Inflammatory macrophage (primary cell): ENCODE measurements around the gene ENDOU.

Experiments
- DNase-seq, 2 donors: peaks; one replicate each; pipeline ENCODE4 v3.0.0-alpha.2; 2020 to 2022

The ENDOU gene

GRCh38 chr12:47717443-47718193 lies 7.7 kb downstream of the ENDOU start:
- peak; percentile 66 to 72 for DNase-seq

- no peak for DNase-seq
Measured at GRCh38 chr12:47717046-47717442, 8.2 kb downstream of the ENDOU start.

DNA sequence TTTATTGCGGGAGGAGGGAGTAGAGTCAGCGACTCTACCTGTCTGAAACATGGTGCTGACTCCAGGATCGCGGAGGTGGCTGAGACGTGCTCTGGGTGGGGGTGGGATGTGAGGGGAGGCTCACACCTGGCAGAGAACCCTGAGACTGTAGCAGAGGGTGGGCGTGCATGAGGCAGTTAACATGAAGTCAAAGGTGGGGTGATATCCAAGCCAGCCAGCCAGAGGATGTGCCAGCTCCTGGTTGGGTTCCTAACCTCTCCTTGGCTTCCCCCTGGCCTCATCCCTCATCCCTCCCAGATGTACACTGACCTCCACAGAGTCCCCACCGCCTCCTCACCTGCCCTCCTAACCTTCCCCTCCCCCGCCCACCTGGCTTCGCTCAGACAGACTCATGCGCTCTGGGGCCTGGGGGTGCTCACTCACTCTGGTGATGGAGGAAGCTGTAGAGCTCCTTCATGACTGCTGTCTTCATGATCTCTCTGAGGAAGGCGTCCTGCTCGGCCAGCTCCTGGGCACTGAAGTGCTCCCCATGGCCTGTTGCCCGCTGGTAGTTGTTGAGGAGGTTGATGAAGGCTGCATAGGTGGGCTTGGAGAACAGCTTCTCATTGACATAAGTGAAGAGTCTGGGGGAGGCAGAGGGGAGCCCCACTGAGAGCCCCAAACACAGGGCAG lies 9.3 kb downstream of the ENDOU start:
- no peak for DNase-seq

DNA sequence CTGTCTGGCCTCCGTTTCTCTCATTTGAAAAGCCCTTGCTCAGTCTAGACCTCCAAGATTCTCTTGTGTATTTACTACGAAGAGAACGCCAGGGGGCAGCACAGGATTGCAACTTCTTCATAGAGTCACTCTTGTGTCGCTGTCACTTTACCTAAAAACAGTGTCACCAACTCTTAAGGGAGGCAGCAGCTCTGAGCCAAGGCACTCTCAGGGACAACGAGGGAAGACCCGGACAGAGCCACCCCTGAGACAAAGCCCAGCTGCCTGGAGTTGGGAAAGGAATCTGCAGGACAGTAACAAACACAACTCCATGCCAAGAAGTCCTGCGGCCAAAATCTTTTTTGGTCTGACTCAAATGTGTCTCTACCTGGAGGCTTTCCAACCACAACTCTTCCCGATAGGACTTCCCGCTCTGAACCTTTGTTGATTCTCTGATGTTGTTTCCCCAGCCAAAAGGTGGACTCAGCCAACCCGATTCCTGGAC lies 9.9 kb downstream of the ENDOU start:
- DNase-seq = peak; percentile 85 to 86

- peak; percentile 58 to 59 for DNase-seq
Measured at GRCh38 chr12:47714826-47715386, 10.4 kb downstream of the ENDOU start.

- no peak for DNase-seq
Measured at GRCh38 chr12:47712171-47712570, 13.1 kb downstream of the ENDOU start.

GRCh38 chr12:47711448-47711847 lies 13.8 kb downstream of the ENDOU start:
- no peak for DNase-seq

DNA sequence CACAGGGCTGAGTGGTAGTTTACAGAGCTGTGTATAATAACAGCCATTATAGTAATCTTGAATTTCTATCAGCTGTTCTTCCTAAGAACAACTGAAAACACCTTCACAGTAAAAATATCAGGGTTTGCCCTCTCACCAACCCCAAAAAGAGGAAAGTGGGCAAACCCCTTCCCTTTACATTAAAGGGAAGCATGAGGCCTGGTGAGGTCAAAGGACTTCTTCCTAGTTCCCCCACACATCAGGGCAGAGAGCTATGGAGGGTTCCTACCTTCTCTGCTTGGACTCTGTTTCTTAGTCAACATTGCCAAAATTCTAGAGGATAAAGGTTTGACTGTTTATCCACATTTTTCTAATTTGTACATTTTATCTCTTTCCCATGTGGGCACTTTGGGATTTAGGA lies 15.0 kb downstream of the ENDOU start:
- DNase-seq = peak; percentile 53 to 63

DNA sequence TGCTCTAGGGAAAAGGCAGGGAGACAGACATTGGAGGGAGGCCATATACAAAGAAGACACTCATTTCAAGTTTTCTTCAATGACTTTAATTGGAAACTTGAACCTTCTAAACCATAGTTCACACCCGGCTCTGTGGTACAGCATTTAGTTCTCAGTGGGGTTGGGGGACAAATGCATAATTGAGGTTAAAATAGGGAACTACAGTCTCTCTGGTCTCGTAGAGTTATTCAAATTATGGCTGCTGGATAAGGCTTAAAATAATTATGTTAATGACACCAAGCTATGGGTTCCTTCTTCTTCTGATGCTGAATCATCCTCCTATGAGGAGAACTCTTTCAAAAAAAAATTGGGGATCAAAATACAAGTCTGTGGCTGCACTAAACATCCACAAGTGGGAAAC lies 15.6 kb downstream of the ENDOU start:
- DNase-seq = peak in 1 of 2 donors; percentile 26

- DNase-seq = no peak
Measured at GRCh38 chr12:47709237-47709636, 16.1 kb downstream of the ENDOU start.

DNA sequence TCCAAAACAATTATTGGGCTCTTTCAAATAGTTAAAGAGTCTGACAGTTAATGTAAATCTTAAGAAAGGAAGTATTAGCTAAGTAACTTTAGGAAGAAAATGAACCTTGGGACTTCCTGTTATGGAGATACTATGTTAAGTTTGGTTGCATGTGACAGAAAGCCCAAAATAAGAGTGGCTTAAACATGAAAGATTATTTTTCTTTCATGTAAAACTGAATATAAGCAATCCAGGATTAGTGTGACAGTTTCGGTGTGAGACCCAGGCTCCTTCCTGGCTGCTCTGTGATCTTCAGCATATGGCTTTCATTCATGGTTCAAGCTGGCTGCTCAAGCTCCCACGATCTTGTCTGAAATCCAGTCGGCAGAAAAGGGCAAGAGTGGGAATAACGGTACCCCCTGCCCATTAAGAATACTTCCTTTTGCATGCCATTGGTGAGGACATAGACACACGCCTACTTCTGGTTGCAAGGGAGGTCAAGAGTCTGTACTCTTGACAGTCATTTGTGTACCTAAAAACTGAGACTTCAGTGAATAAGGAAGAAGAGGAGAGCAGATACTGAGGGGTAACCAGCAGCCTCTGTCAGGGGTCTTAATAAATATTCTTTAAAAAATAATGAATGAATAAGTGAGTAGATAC lies 17.3 kb downstream of the ENDOU start:
- DNase-seq = peak; percentile 39 to 51

DNA sequence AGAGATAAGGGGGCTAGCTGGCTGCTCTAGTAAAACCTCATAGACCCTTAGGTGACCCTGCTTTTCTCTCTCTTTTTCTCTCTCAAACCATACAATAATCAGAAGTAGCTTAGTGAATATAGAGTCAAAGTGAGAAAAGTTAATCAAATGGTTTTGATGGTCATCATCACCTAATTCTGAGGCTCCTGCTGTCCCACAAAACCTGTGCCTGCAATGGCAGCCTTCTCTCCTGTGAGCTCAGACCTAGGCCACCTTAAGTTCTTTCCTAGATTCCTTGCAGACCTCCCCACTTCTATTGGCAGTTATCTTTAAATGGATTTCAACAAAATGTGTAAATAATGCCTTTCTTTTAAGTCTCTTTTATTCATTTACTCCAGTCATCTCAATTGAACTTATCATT lies 17.9 kb downstream of the ENDOU start:
- no peak for DNase-seq

DNA sequence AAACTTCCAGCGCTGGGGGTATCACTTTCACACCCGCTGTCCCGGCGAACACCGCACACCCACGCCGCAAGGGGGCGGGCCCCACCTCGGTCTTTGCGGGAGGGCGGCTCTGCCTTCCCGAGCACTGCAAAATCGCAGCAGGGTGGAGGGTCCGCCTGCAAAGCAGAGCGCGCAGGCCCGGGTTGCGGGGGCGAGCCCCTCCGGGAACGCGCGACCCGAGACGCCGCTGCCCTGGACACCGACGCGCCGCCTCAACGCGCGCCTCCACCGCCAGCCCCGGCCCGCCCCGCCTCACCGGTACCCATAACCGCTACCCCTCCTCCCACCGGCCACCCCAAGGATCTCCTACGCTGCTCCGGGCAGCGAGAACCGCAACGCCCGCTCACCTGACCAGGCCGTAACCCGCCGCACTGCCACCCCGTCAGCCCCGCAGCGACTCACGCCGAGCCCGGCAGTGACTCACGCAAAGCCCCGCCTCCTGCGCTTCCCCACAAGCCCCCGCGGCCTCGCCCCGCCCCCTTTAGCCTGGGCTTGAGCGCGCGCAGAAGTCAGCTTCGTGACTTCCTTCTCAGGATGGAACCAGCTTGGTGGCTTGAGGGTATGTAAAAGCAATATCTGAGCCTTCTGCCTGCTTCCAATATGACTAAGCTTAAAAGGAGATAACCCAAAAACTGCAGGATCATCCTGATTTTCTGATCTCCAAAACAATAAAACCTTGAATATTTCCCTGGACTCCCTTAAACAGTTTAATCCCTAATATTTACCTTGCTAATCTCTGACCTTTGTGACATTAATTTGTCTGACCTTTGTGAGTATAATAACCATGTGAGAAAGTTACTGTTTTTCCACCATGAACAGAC lies 19.5 kb downstream of the ENDOU start, which contains the start of gene RPAP3:
TSS of gene RPAP3 (minus strand) at position 465 of the 860 bp plus-strand sequence. CDS start 3,190 bp downstream, outside the sequence.
- DNase-seq = peak; percentile 95 to 97

DNA sequence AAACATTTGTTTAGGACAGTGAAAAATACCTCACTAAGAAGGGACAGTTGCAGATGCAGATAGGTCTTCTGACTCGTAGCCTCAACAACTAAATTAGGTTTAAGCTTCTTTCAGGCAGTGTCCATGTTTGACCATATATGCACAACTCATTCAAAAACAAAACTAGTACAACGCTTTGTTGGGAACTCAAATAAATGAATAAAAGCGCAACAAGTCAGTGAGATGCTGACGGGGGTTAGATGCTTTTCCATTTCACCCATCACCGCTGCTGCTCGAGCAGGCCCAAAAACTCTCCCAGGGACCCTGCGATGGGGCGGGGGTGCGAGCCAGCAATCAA lies 20.1 kb downstream of the ENDOU start:
- no peak for DNase-seq

DNA sequence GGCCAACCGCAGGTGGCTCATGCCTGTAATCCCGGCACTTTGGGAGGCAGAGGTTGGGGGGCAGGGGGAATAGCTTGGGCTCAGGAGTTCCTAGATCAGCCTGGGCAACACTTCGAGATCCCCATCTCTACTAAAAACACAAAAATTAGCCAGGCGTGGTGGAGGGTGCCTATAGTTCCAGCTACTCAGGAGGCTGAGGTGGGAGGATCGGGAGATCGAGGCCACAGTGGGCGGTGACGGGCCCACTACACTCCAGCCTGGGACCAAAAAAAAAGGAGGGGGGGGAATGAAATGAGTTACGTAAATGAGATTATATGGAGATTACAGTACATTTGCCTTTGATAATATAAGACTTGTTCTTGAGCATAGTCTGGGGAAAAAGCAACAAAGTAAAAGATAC lies 20.6 kb downstream of the ENDOU start:
- DNase-seq = no peak

DNA sequence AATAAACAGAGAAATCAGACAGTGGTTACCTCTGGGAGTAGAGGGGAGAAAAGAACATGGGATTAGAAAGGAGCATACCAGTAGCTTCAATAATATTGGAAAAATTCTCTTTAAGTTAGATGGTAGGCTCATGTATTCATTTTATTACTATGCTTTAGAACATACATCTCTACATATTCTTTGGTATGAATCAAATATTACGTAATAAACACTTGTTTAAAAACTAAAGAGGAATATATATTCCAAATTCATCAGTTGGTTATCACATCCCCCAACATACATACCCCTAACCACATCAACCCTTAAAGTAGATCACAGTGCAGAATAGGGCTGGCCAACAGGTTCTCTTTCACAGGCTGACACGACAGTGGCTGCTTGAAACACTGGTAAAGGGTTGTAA lies 25.0 kb downstream of the ENDOU start:
- no peak for DNase-seq

- no peak for DNase-seq
Measured at GRCh38 chr12:47698631-47699030, 26.7 kb downstream of the ENDOU start.

GRCh38 chr12:47698055-47698454 lies 27.2 kb downstream of the ENDOU start:
- DNase-seq = peak; percentile 34 to 54

DNA sequence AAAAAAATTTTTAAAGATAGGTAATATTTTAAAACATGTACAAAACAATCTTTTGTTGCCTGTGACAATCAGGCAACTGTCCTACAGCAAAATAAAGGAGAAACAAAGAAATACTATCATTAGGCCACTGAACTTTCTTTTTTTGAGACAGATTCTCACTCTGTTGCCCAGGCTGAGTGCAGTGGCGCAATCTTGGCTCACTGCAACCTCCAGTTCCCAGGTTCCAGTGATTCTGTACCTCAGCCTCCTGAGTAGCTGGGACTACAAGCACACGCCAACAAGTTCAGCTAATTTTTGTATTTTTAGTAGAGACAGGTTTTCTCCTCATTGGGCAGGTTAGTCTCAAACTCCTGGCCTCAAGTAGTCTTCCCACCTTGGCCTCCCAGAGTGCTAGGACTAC lies 36.1 kb downstream of the ENDOU start:
- no peak for DNase-seq

- no peak for DNase-seq
Measured at GRCh38 chr12:47687636-47688035, 37.7 kb downstream of the ENDOU start.

GRCh38 chr12:47686645-47687240 lies 38.5 kb downstream of the ENDOU start:
- peak; percentile 30 to 50 for DNase-seq

- no peak for DNase-seq
Measured at GRCh38 chr12:47679785-47680184, 45.5 kb downstream of the ENDOU start.
